Measurements from ENCODE around the gene CNNM2.

The CNNM2 gene

DNA sequence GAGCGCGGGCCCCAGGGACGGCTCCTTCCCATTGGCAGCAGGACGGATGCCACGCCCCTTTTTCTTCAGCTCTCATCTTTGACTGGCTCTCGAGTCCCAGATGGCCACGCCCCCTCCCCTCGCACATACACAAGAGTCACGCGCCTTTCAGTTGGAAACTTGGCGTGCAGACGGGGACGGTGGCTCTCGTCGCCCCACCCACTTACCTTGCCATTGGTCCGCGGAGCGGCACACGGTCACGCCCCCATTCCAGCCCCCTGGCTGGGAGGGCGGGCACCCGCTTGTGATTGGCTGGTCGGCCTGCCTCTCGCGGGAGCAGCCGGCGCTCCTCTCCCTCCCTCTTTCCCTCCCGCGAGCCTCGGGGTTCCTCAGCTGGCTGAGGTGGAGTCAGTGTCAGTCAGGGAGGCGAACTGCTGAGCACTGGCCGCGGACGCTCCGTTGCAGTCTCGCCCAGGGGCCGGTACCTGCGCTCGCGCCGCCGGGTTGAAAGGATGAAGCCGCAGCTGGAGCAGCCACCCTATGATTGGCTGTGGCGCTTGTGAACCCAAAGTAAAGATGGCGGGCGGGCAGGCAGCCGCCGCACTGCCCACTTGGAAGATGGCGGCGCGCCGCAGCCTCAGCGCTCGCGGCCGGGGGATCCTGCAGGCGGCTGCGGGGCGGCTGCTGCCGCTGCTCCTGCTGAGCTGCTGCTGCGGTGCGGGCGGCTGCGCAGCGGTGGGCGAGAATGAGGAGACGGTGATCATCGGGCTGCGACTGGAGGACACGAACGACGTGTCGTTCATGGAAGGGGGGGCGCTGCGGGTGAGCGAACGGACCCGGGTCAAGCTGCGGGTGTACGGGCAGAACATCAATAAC, at the start of gene CNNM2:
TSS of gene CNNM2 (plus strand) at position 333 of the 855 bp plus-strand sequence. CDS start at position 520, 187 bp downstream.
- DNase-seq (ENCODE audit: low read depth), result peak; percentile 99
- TF ChIP-seq, protein P1, sequence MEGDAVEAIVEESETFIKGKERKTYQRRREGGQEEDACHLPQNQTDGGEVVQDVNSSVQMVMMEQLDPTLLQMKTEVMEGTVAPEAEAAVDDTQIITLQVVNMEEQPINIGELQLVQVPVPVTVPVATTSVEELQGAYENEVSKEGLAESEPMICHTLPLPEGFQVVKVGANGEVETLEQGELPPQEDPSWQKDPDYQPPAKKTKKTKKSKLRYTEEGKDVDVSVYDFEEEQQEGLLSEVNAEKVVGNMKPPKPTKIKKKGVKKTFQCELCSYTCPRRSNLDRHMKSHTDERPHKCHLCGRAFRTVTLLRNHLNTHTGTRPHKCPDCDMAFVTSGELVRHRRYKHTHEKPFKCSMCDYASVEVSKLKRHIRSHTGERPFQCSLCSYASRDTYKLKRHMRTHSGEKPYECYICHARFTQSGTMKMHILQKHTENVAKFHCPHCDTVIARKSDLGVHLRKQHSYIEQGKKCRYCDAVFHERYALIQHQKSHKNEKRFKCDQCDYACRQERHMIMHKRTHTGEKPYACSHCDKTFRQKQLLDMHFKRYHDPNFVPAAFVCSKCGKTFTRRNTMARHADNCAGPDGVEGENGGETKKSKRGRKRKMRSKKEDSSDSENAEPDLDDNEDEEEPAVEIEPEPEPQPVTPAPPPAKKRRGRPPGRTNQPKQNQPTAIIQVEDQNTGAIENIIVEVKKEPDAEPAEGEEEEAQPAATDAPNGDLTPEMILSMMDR (IDR thresholded peaks at IDR 0.05; ENCODE audit: control insufficient read depth, extremely low read depth, insufficient read depth), result no peak; the same call in 1 of the 2 replicates

DNA sequence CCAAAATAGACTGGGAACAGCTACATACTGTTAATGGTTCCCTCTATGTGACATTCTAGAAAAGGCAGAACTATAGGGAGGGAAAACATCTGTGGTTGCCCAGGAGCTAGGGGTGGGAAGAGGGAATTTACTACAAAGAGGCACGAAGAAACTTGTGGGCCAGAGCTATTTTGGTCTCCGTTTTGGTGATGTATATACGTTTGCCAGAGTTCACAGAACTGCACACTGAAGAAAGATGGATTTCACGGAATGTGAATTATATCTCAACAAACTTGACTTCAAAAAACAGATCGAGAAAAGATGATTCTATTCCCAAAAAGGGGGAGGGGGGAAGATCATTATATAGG, 49.2 kb upstream of the CNNM2 start:
- H3K4me3 ChIP-seq (ENCODE audit: low read depth, low read length), result peak overlapping the region; percentile 49
- TF ChIP-seq, protein P1 (IDR thresholded peaks at IDR 0.05; ENCODE audit: control insufficient read depth, extremely low read depth, insufficient read depth), result no peak
- DNase-seq (ENCODE audit: low read depth), result no peak

More for the DNA sequence above, at the start of gene CNNM2:
- peak within 1 kb of the TSS; percentile 80 for H3K4me3 ChIP-seq (ENCODE audit: low read depth, low read length)

GRCh38 chr10:102869258-102870198, 48.6 kb upstream of the CNNM2 start, which contains the start of gene AS3MT:
AS3MT (plus strand) TSS chr10:102869470; CDS start chr10:102869593, 123 bp downstream.
- no peak for DNase-seq (ENCODE audit: low read depth)
- TF ChIP-seq, protein P1 (IDR thresholded peaks at IDR 0.05; ENCODE audit: control insufficient read depth, extremely low read depth, insufficient read depth), result no peak
- H3K4me3 ChIP-seq (ENCODE audit: low read depth, low read length), result peak within 1 kb of the TSS; percentile 49

GRCh38 chr10:102870221-102870620, 47.9 kb upstream of the CNNM2 start:
- H3K4me3 ChIP-seq (ENCODE audit: low read depth, low read length), result no peak overlapping the region

DNA sequence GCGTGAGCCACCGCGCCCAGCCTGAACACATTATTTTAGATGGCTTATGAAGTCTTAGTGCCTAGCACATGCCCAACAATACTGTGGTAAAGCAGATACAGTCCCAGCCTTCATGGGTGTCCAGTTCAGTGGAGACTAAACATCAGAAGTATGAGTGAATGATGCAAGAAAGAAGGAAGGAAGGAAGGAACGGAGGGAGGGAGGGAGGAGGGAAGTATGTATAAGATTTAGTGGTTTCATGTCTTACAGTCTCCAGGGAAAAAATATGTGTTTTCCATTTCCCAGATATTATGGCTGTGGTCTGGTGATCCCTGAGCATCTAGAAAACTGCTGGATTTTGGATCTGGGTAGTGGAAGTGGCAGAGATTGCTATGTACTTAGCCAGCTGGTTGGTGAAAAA, 45.9 kb upstream of the CNNM2 start:
- TF ChIP-seq, protein P1 (IDR thresholded peaks at IDR 0.05; ENCODE audit: control insufficient read depth, extremely low read depth, insufficient read depth), result no peak
- H3K4me3 ChIP-seq (ENCODE audit: low read depth, low read length), result no peak overlapping the region
- no peak for DNase-seq (ENCODE audit: low read depth)

More at GRCh38 chr10:102870221-102870620, 47.9 kb upstream of the CNNM2 start:
- TF ChIP-seq, protein P1 (IDR thresholded peaks at IDR 0.05; ENCODE audit: control insufficient read depth, extremely low read depth, insufficient read depth), result no peak
- no peak for DNase-seq (ENCODE audit: low read depth)

- DNase-seq (ENCODE audit: low read depth), result no peak
- H3K4me3 ChIP-seq (ENCODE audit: low read depth, low read length), result no peak overlapping the region
- TF ChIP-seq, protein P1 (IDR thresholded peaks at IDR 0.05; ENCODE audit: control insufficient read depth, extremely low read depth, insufficient read depth), result no peak
These were observed 41.3 kb upstream of the CNNM2 start for GRCh38 chr10:102876747-102877153.

All from LNCaP clone FGC (cell line).